T-helper 2 cell treated with Interferon-gamma antibody and Interleukin-4, amounts not matched to agents 100 ng/mL and 5 ng/mL, for 36 hours (primary cell): Measurements from ENCODE around the gene RNF207. TPM values are rescaled to one million over a fixed set of nuclear protein-coding genes. Genes with fewer than 3 reads are reported as not detected.
"Not testable (repeated sequence)": the region's sequence is repeated elsewhere in the genome, so short reads cannot be mapped to it uniquely, and the experiment has no call there.

ENCODE experiments used
- intact Hi-C: fragments of 100-400 bp; cut with micrococcal nuclease; formaldehyde crosslinking; loops from one replicate; pipeline ENCODE4 v1.15.1; 2023
- total RNA-seq: library from RNA; stranded (reverse); gene quantifications from 2 replicates; pipeline ENCODE4 v1.2.3, GENCODE V29; 2022

The RNF207 gene
- total RNA-seq, 1 donor from 2014 or later: 36.3 TPM

DNA sequence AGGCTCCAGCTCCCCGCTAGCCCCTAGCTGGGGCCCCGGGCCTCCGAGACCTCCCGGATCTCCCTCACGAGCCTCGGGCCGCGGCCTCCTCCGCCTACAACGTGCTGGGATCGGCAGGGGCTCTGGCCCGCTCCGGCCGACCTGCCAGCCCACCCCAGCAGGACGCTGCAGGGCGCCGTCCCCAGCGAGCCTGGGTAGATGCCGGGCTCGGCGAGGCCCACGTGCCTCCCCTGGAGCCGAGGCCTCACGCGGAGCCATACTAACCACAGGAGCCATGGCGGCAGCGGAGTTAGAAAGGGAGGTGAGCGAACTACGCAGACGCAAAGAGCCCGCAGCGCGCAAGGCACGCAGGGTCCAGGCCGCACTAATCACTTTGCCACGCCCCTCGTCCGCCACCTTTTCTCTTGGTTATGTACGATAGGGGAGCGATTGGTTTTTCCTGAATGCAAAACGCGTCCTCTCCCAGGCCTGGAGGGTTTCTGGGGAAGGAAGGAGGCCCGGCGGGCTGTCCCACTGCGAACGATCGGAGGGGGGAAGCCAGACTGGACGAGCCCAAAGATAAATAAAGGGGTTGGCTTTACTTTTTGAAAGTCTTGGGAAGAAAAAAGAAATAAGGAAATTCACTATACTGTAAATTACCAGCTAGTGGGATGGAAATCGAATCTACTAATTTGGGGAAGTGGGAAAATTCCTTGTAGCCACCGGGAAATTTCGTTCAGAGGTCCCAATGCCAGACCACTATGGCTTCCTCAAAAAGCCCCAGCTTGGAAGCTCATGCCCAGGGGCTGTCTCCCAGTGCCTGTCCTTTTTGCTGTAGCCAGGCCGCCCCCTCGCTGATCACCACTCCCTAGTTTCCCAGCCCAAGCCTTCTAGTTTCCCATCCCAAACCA, 6.4 kb upstream of the RNF207 start, which contains the start of gene RPL22:
Gene RPL22 (minus strand): TSS at position 298 of the 890 bp plus-strand sequence. CDS start 22 bp downstream, at position 276.
- intact Hi-C loops: loop anchor here (1.0 to 10.0 kb wide), 5 partner anchors 36 to 415 kb away; partner anchors contain the start of genes ICMT, NPHP4 and PHF13

DNA sequence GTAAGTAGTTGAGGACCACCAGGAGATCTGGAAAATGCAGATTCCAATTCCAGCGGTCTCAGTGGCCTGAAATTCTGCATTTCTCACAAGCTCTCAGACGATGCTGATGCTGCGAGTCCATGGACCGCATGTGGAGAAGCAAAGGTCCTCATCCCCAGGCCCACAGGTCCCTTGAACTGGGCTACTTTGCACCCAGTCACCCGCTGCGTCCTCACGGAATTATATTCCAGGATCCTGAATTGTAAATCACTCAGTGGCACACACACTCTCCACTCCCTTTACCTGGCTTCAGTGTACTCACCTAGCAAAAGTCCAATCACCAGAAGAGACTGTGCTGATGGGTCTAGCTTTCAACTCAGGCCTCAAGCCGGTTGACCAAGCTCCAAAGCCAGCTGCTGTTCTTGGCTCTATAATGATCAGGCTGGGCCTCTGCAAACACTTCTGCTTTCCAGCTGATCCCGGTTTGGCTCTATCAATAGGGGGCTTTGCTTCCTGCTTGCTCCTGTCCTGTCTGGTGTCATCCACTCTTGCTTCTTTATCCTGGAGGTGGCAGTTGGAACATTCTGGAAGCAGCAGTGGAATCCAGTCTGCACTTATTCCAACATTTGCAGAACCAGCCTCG, 5.6 kb upstream of the RNF207 start:
- intact Hi-C loops: loop anchor here (10.0 kb wide), 1 partner anchor 415 kb away; the partner anchor contains the start of gene PHF13

DNA sequence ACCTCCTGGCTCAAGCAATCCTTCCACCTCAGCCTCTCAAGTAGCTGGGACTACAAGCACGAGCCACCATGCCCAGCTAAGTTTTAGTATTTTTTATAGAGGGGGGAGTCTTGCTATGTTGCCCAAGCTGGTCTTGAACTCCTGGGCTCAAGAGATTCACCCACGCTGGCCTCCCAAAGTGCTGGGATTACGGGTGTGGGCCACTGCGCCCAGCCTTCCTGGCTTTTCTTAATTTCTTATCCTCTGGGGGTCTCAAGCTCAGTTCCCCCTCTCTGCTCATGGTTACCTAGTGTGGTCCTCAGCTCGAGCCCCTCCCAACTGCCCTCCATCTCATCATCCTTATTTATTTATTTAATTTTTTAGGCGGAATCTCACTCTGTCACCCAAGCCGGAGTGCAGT, 3.7 kb upstream of the RNF207 start:
- intact Hi-C loops: loop anchor here (10.0 kb wide), 1 partner anchor 413 kb away; the partner anchor contains the start of gene PHF13

DNA sequence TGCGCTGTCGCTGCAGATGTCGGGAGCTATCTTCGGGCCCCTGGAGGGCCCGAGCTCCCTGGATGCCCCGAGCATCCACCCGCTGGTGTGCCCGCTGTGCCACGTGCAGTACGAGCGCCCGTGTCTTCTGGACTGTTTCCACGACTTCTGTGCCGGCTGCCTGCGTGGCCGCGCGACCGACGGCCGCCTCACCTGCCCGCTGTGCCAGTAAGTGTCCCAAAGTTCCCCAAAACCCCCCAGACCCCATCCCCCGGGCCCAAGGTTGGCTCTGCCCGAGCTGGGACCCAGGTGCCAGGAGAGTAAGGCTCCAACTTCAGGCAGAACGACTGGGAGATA, 569 bp downstream of the RNF207 start:
- intact Hi-C loops: loop anchor here (1.0 to 10.0 kb wide), 2 partner anchors 29 to 408 kb away; partner anchors contain the start of genes ICMT and PHF13

DNA sequence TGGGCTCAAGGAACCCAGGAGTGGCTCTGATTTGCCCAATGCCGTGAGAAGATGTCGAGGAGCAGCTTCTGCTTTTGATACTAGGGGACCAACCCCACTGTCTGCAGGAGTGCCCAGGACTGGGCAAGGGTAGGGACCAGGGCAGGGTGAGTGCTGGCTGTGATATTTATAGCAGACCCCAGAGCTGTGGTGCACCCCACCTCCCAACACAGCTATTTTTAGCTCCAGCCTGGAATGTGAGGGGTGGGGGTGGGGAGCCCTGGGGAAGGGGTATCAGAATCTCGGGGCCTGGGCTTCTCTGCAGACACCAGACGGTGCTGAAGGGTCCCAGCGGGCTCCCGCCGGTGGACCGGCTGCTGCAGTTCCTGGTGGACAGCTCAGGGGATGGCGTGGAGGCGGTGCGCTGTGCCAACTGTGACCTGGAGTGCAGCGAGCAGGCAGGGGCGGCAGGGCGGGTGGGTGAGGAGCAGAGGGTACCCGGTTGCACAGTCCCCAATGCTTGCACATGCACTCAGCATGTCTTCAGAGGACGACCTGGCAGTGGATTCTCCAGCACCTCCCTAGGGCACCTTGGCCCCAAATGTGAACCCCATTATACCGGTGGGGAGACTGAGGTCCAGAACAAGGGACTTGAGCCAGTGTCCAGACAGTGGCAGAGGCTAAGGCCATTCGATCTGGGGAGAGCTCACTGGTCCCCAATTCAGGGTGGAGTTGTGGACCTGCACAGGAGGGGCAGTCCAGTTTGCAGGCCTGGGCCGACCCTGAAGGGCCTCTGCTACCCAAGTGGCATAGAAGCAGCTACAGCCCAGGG, 1.4 kb downstream of the RNF207 start:
- intact Hi-C loops: loop anchor here (10.0 kb wide), 1 partner anchor 408 kb away; the partner anchor contains the start of gene PHF13

DNA sequence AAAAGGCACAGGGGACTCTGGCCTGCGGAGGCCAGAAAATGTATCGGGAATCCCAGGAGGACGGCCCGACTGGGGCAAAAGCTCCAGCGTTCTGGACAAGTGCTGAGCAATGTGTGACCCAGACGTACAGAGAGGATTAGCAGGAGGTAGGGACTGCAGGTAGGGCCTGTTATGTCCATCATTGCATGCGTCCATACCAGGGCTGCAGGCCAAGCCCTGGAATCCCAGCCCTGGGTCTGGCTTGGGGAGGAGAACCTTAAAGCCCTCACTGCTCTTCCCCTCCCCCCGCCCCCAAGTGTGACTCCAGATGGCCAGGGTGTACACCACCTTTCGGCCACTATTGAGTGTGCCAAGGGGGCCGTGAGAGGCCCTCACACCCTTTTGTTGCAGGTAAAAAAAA, 2.0 kb downstream of the RNF207 start:
- intact Hi-C loops: loop anchor here (10.0 kb wide), 1 partner anchor 407 kb away; the partner anchor contains the start of gene PHF13

DNA sequence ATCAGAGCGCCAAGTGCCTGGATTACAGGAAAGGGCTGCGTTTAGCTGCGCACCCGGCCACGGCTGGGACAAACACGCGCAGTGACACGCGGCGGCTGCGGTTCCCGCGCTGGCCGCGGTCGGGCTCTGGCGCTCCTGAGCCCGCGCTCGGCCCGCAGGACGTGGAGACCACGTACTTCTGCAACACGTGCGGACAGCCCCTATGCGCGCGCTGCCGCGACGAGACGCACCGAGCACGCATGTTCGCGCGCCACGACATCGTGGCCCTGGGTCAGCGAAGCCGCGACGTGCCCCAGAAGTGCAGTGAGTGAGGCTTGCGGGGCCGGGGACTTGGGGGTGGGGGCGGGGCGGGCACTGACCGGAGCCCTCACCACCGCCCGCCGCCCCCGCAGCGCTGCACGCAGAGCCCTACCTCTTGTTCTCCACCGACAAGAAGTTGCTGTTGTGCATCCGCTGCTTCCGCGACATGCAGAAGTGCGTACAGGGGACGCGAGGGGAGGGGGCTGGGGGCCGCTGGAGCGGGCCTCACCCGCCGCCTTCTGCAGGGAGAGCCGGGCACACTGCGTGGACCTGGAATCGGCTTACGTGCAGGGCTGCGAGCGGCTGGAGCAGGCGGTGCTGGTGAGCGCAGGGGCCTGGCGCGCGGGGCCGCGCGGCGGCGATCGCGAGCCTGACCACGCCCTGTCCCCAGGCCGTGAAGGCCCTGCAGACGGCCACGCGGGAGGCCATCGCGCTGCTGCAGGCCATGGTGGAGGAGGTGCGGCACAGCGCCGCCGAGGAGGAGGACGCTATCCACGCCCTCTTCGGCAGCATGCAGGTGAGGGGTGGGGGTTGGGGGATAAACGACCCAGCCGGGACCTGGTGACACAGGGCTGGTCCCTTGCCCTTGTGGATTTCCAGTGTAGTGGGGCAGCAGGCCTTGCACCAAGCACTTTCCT, 3.1 kb downstream of the RNF207 start:
- intact Hi-C loops: loop anchor here (10.0 kb wide), 1 partner anchor 406 kb away; the partner anchor contains the start of gene PHF13

DNA sequence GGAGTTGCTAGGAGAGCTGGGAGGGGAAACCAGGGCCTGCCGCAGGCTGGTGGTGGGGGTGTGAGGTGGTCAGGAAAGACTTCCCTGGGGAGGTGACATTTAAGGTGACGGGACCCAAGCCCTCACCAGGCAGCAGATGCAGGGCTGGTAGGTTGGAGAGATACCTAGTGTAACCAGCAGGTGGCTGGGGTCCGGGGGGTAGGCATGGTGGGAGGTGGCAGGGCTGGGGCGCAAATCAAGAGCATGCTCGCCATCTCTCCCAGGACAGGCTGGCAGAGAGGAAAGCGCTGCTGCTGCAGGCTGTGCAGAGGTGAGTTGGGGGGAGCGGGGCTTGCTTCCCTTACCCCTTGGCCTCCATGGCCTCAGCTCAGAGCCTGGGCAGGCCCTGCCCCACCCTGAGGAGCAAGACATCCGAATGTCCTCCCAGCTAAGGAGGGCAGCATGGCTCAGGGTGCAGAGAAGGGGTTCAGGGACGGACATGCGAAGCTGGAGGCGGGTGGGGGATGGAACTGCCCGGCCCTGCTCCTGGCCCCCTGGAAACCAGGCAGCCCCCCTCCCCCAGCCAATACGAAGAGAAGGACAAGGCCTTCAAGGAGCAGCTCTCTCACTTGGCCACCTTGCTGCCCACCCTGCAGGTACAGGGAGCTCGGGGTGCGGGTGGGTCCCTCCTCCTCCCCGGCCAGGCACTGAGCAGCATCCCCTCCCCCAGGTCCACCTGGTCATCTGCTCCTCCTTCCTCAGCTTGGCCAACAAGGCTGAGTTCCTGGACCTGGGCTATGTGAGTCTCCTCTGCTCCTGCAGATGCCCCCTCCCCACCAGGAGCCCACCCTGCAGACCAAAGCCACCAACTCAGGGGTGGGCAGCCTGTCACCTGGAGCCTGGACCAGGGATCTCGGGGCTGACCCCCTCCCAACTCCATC, 4.0 kb downstream of the RNF207 start:
- intact Hi-C loops: loop anchor here (10.0 kb wide), 1 partner anchor 405 kb away; the partner anchor contains the start of gene PHF13

DNA sequence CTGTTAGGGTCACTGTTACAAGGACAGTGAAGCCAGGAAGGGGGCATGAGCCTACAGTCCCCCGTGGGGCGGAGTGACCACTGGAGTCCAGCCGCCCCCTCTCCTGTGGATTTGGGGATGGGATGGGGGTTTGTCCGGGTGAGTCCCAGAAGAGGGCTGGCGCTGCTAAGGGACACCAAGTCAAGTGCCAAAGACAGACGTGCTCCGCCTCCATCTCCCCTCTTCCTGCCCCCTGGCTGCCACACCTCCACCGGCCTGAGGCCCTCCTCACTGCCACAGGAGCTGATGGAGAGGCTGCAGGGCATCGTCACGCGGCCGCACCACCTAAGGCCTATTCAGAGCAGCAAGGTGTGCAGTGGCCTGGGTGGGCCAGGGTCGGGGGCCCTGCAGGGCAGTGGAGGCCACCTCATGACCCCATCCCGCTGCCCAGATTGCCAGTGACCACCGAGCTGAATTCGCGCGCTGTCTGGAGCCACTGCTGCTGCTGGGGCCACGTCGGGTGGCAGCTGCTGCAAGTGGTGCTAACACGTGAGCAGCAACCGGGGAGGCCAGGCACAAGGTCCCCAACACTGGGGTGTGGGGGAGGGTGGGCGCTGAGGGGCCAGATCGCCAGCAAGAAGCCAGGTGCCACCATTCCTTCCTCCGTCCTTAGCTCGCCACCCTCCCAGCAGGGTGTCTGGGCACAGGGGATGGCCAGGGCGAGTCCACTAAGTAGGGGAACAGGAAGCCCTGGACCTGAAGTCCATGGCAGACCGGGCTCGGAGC, 4.9 kb downstream of the RNF207 start:
- intact Hi-C loops: no loop called here

DNA sequence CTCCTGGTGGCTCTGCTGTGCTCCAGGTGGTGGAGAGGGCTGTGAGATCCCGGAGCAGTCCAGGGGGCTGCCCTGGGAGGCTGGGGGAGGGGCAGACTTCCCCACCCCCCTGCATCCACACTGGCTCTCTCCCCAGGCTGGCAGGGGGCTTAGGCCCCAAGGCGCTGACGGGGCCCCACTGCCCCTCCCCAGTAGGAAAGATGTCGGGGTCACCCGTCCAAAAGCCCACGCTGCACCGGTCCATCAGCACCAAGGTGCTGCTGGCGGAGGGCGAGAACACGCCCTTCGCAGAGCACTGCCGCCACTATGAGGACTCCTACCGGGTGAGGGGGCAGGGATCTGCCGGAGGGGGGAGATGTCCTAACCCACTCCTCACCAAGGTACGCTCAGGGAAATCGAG, 5.8 kb downstream of the RNF207 start:
- intact Hi-C loops: no loop called here

DNA sequence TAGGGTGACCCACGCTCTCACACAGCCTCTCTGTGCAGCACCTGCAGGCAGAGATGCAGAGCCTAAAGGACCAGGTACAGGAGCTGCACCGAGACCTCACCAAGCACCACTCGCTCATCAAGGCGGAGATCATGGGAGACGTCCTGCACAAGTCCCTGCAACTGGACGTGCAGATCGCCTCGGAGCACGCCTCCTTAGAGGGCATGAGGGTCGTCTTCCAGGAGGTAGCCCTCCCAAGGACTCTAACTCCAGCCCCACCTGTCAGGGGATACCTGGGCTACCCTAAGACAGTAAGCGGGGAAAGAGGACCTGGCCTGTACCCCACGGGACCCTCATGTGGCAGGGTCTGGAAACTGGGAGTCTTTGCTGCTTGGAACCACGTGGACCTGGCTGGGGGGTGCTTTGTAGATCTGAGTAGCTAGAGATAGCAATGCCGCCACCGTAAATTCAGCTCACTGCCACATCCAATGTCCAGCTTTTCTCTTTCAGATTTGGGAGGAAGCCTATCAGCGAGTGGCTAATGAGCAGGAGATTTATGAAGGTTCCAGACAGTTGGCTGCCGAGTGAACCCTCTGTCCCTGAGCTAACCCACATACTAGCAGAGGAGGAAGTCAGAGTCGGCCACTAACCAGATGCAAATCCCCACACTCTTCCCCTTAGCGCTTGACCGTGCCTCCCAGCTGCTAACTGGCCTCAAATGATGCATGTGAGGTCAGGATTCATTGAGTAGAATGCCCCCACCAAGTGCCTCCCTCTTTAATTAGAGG, 6.5 kb downstream of the RNF207 start:
- intact Hi-C loops: no loop called here

DNA sequence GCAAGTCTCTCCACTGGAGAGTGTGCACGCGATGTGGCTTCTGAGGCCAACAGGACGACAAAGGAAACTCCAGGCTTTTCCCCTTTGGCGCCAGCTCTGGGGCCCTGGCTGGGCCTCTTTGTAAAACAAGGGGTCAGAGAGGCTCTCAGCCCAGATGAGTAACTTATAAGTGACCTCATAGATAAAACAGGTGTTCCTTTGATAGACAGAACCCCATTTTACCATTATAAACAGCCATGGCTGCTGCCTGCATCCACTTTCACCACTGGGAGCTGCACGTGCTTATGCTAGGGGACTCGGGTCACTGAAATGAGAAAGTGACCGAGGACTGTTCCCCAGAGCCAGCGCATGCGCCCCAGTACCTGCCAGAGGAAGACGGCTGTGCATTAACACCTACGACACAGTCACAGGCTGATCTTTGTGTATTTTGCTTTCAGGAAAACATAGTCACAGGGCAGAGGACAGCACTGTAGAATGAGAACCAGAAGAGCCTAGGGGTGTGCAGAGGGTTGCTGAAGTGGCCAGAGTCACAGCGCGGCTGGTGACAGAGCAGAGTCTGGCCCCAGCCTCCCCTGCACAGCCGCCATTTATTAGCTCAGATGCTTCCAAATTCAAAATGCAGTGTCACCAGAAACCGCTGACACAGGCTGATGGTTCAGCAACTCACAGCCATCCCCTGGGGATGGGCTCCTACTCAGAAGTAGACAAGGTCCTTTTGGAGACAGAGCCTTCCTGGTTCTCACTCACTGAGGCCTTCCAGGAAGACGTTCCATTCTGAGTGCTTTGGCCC, 12.7 kb downstream of the RNF207 start:
- intact Hi-C loops: no loop called here

DNA sequence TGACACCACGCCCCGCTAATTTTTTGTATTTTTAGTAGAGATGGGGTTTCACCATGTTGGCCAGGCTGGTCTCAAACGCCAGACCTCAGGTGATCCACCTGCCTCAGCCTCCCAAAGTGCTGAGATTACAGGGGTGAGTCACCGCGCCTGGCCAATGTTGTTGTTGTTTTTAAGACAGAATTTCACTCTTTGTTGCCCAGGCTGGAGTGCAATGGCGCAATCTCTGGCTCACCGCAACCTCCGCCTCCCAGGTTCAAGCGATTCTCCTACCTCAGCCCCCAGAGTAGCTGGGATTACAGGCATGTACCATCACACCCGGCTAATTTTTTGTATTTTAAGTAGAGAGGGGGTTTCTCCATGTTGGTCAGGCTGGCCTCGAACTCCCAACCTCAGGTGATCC, 13.7 kb downstream of the RNF207 start:
- intact Hi-C loops: not testable (repeated sequence)

DNA sequence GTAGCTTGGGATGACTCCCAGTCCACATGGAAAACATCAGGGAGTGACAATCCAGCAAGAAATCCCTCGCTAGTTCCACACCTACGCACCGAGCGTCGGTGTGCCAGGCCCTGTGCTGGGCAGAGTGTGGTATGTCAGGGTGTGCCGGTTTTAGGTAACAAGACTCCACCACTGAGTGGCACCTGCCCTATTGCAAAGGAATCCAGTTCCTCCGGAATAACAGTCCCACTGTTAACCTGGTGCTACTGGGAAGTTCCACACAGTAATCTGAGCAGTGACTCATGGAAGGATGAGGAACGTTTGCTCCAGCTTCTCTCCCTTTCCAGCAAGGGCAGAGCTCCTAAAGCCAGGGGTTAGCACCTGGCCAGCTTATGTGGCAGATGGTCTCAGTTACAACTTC, 14.3 kb downstream of the RNF207 start:
- intact Hi-C loops: no loop called here

DNA sequence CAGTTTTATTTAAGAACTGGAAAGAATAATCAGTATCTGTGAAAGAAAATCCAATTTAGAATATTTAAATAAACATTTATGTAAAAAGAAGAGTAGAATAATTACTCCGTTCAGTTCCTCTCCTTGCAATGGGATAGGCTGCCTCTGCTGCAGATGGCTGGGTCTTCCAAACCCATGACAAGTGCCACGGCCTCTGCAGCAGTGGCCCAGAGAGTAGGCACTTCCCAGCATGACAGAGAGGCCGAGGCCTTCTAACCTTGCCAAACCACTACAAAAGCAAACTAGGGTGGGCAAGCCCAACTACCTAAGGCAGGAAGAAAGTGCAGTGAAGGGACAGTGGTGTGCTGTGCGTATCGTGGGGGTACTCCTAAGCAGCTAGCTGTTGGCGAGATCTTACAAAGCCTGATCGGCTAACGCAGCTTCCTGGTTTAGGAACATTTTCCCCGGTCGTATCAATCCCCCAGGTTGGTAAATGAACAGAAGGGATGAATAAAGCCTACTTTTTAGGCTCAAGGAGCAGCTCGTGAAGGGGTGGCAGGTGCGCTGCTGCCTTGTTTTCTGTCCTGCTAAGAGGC, 15.4 kb downstream of the RNF207 start:
- intact Hi-C loops: no loop called here

DNA sequence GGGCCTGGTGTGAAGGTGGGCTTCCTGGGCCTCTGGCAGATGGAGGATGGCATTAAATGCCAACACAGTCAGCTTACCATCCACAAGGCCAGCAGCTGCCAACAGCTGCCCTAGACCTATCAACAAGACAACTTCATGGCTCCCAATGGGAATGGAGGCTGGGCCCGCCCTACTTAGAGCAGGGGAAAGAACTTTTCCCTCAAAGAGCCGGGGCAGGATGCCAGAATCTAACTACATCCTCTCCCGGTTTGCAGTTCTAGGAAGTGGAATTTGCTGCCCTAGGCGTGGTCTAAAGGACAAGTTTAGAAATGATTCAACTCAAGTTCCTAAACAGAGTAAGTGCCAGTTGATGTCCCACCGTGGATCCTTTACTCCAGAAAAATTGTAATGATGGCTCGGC, 16.7 kb downstream of the RNF207 start:
- intact Hi-C loops: no loop called here
